Caco-2 (cell line): ENCODE results near the gene DEPP1. TPM values are rescaled to one million over a fixed set of nuclear protein-coding genes. Genes with fewer than 3 reads are reported as not detected.

ENCODE experiments used
- BruUV-seq: library from RNA; stranded (reverse); fragments of 400-500 nt; replicated peaks from 2 replicates; lab custom pipeline; 2021; lab: Mats Ljungman, UMichigan
- CTCF ChIA-PET: fragments of 300-600 bp; sonication (Branson Sonifier 250); formaldehyde crosslinking; loops from one replicate; lab custom pipeline; 2022; ENCODE audit warnings: antibody characterized with exemption; lab: Charles Lee
- POLR2A ChIA-PET: fragments of 300-600 bp; sonication (Branson Sonifier 250); formaldehyde crosslinking; loops from one replicate; lab custom pipeline; 2022; ENCODE audit warnings: antibody characterized with exemption; lab: Charles Lee
- DNase-seq, 2 experiments: peaks; one replicate each; pipeline versions ENCODE4 v3.0.0 to v3.0.0-alpha.2; 2020 to 2022
- H3K27me3 ChIP-seq: replicated peaks from 2 replicates; pipeline ENCODE4 v1.6.0; 2011; ENCODE audit warnings: low read length; ENCODE audit not compliant: control insufficient read depth, insufficient read depth
- H3K36me3 ChIP-seq: 2 replicates; pipeline ENCODE4 v1.5.1; 2011; ENCODE audit warnings: low read length; ENCODE audit not compliant: control insufficient read depth, insufficient read depth
- H3K4me1 ChIP-seq: fragments of 250-450 bp; sonication (Bioruptor Pico); 2 replicates; pipeline ENCODE4 v1.5.1; 2020; ENCODE audit warnings: mild to moderate bottlenecking
- H3K4me3 ChIP-seq: 2 replicates; pipeline ENCODE4 v1.5.1; 2011; ENCODE audit warnings: low read depth, mild to moderate bottlenecking, control low read depth, low read length
- H3K9me3 ChIP-seq: fragments of 250-450 bp; sonication (Bioruptor Pico); 2 replicates; pipeline ENCODE4 v1.5.1; 2020; ENCODE audit warnings: mild to moderate bottlenecking, moderate library complexity
- H3K27ac Mint-ChIP-seq: one replicate; pipeline ENCODE4 v1.8.0; 2022; ENCODE audit warnings: mixed read lengths; ENCODE audit not compliant: unreplicated experiment
- H3K27me3 Mint-ChIP-seq: one replicate; pipeline ENCODE4 v1.8.0; 2022; ENCODE audit warnings: mixed read lengths; ENCODE audit not compliant: insufficient read depth, unreplicated experiment
- H3K36me3 Mint-ChIP-seq: one replicate; pipeline ENCODE4 v1.8.0; 2022; ENCODE audit warnings: mild to moderate bottlenecking, mixed read lengths; ENCODE audit not compliant: insufficient read depth, unreplicated experiment
- H3K4me1 Mint-ChIP-seq: one replicate; pipeline ENCODE4 v1.8.0; 2022; ENCODE audit warnings: low read depth, mixed read lengths; ENCODE audit not compliant: unreplicated experiment
- H3K4me3 Mint-ChIP-seq: one replicate; pipeline ENCODE4 v1.8.0; 2022; ENCODE audit warnings: mild to moderate bottlenecking, moderate library complexity, mixed read lengths; ENCODE audit not compliant: unreplicated experiment
- H3K9me3 Mint-ChIP-seq: one replicate; pipeline ENCODE4 v1.8.0; 2022; ENCODE audit warnings: mixed read lengths; ENCODE audit not compliant: unreplicated experiment
- CTCF ChIP-seq, 2 experiments: fragments of 200-600 bp in 1 of 2; IDR thresholded peaks; 1 replicate in 1 of 2; 2 replicates in 1 of 2; pipeline versions ENCODE4 v1.5.1 to v1.8.0; 2011 to 2022; ENCODE audit warnings: antibody characterized with exemption in 1 of 2, control low read depth in 1 of 2, inconsistent platforms in 1 of 2, low read depth in 1 of 2, low read length in 1 of 2, mild to moderate bottlenecking in 1 of 2, moderate library complexity in 1 of 2; ENCODE audit not compliant: insufficient read depth in 1 of 2, severe bottlenecking in 1 of 2, unreplicated experiment in 1 of 2
- intact Hi-C: fragments of 100-400 bp; cut with micrococcal nuclease; formaldehyde crosslinking; loops from one replicate; pipeline ENCODE4 v1.10.0; 2022; ENCODE audit not compliant: unreplicated experiment
- total RNA-seq: library from RNA; stranded (reverse); gene quantifications from 2 replicates; pipeline ENCODE4 v1.2.3, GENCODE V29; 2022

The DEPP1 gene
- total RNA-seq, 1 experiment from 2014 or later: 13.6 TPM

GRCh38 chr10:44948642-44949041 lies 30.0 kb downstream of the DEPP1 start:
- H3K9me3 ChIP-seq: peaks cover 10% of the 10 kb centered on the region; the same call in 1 of the 2 replicates
- CTCF ChIA-PET: interaction anchor here (2.4 kb wide), 1 partner anchor 16 kb away, joined by 7 read pairs; no protein-coding TSS in a partner anchor
- no peaks in the 10 kb centered on the region for H3K27me3 ChIP-seq
- H3K36me3 ChIP-seq: 0 out of 2 replicates have a peak, but pooled peaks cover 4% of the 10 kb centered on the region
- BruUV-seq: no TSS peak
- peaks cover 49% of the 10 kb centered on the region for H3K4me1 ChIP-seq
- intact Hi-C loops: no loop called here
- Mint-ChIP-seq H3K36me3 (peaks cover 11% of the 10 kb centered on the region), H3K9me3 (peaks cover 27% of the 10 kb centered on the region), H3K4me3 (no peak overlapping the region), H3K27ac (no peak overlapping the region), H3K4me1 (peaks cover 42% of the 10 kb centered on the region), H3K27me3 (no peaks in the 10 kb centered on the region)
- no peak for DNase-seq
- POLR2A ChIA-PET: no interaction called here
- TF ChIP-seq CTCF (IDR thresholded peaks at IDR 0.05; ENCODE audit: insufficient read depth in 1 of 2, low read depth in 1 of 2, low read length in 1 of 2, severe bottlenecking in 1 of 2, unreplicated experiment in 1 of 2): no peak
- H3K4me3 ChIP-seq: no peak overlapping the region

GRCh38 chr10:44947371-44948152 lies 31.0 kb downstream of the DEPP1 start:
- intact Hi-C loops: no loop called here
- Mint-ChIP-seq H3K36me3 (peaks cover 11% of the 10 kb centered on the region), H3K4me3 (no peak overlapping the region), H3K27ac (no peak overlapping the region), H3K9me3 (peaks cover 34% of the 10 kb centered on the region), H3K4me1 (peaks cover 31% of the 10 kb centered on the region), H3K27me3 (no peaks in the 10 kb centered on the region)
- BruUV-seq: no TSS peak
- POLR2A ChIA-PET: interaction anchor here (0.5 to 0.7 kb wide), 3 partner anchors 31 to 1539 kb away, joined by 3 to 5 read pairs (median 3); partner anchors contain the start of genes DEPP1 and HNRNPF
- H3K4me3 ChIP-seq: no peak overlapping the region
- CTCF ChIA-PET: interaction anchor here (1.1 to 1.5 kb wide), 2 partner anchors 31 to 43 kb away, joined by 4 read pairs; partner anchors contain the start of gene DEPP1
- no peaks in the 10 kb centered on the region for H3K27me3 ChIP-seq
- no peak for TF ChIP-seq CTCF (IDR thresholded peaks at IDR 0.05; ENCODE audit: insufficient read depth in 1 of 2, low read depth in 1 of 2, low read length in 1 of 2, severe bottlenecking in 1 of 2, unreplicated experiment in 1 of 2)
- peaks cover 38% of the 10 kb centered on the region for H3K4me1 ChIP-seq
- H3K9me3 ChIP-seq: peaks cover 13% of the 10 kb centered on the region
- H3K36me3 ChIP-seq: 0 out of 2 replicates have a peak, but pooled peaks cover 4% of the 10 kb centered on the region
- DNase-seq: no peak

- no peak for TF ChIP-seq CTCF (IDR thresholded peaks at IDR 0.05; ENCODE audit: insufficient read depth in 1 of 2, low read depth in 1 of 2, low read length in 1 of 2, severe bottlenecking in 1 of 2, unreplicated experiment in 1 of 2)
- intact Hi-C loops: no loop called here
- Histone ChIP-seq H3K9me3 (peaks cover 13% of the 10 kb centered on the region), H3K4me1 (peaks cover 25% of the 10 kb centered on the region), H3K36me3 (0 out of 2 replicates have a peak, but pooled peaks cover 4% of the 10 kb centered on the region), H3K4me3 (no peak overlapping the region), H3K27me3 (no peaks in the 10 kb centered on the region)
- H3K27ac Mint-ChIP-seq: no peak overlapping the region
- H3K9me3 Mint-ChIP-seq: peaks cover 47% of the 10 kb centered on the region
- peaks cover 28% of the 10 kb centered on the region for H3K4me1 Mint-ChIP-seq
- no TSS peak for BruUV-seq
- H3K4me3 Mint-ChIP-seq: no peak overlapping the region
- no peaks in the 10 kb centered on the region for H3K27me3 Mint-ChIP-seq
- POLR2A ChIA-PET: no interaction called here
- H3K36me3 Mint-ChIP-seq: peaks cover 11% of the 10 kb centered on the region
- CTCF ChIA-PET: interaction anchor here (1.5 to 1.9 kb wide), 2 partner anchors 13 to 44 kb away, joined by 4 to 7 read pairs; no protein-coding TSS in a partner anchor
- DNase-seq: no peak
Observed at GRCh38 chr10:44946205-44946604, 32.4 kb downstream of the DEPP1 start.
